SK-N-SH (cell line): ENCODE data around the gene RMDN2. TPM values are rescaled to one million over a fixed set of nuclear protein-coding genes. Genes with fewer than 3 reads are reported as not detected.

ENCODE experiments used
- CTCF ChIA-PET: fragments of 300-600, 350-600 bp; formaldehyde crosslinking; extraction: SDS; loops from one replicate; lab custom pipeline; 2021; lab: Yijun Ruan, JAX
- POLR2A ChIA-PET: fragments of 350-600 bp; sonication (Branson Sonifier 250); formaldehyde crosslinking; extraction: SDS; loops from one replicate; lab custom pipeline; 2020; ENCODE audit warnings: antibody characterized with exemption, inconsistent platforms; lab: Yijun Ruan, JAX
- DNase-seq: peaks from one replicate; pipeline ENCODE4 v3.0.0; 2012
- H2AFZ ChIP-seq: fragments of 200-600 bp; sonication (generic); 2 replicates; pipeline ENCODE4 v1.8.1; 2016; ENCODE audit warnings: antibody characterized with exemption, mild to moderate bottlenecking, low read depth
- H3F3A ChIP-seq: fragments of 200-600 bp; sonication (generic); replicated peaks from 2 replicates; pipeline ENCODE3; 2016; ENCODE audit warnings: antibody characterized with exemption, mild to moderate bottlenecking; ENCODE audit not compliant: insufficient read depth
- H3K27ac ChIP-seq, 2 experiments: fragments of 200-500 bp in 1 of 2; fragments of 200-600 bp in 1 of 2; sonication (Bioruptor generic) in 1 of 2; sonication (generic), shearing (Covaris generic) in 1 of 2; 2 replicates each; pipeline versions ENCODE4 v1.5.1 to v1.6.1; 2014 to 2016; ENCODE audit warnings: low read depth in 2 of 2, inconsistent platforms in 1 of 2, low read length in 1 of 2, mild to moderate bottlenecking in 1 of 2, mixed read lengths in 1 of 2
- H3K27me3 ChIP-seq: fragments of 200-600 bp; sonication (generic), shearing (Covaris generic); 2 replicates; pipeline ENCODE4 v1.6.1; 2016; ENCODE audit warnings: mixed run types; ENCODE audit not compliant: insufficient read depth
- H3K36me3 ChIP-seq, 2 experiments: fragments of 200-500 bp in 1 of 2; fragments of 200-600 bp in 1 of 2; sonication (Bioruptor generic) in 1 of 2; sonication (generic) in 1 of 2; replicated peaks in 1 of 2; 2 replicates each; pipeline versions ENCODE3 to v1.5.1; 2014 to 2016; ENCODE audit warnings: low read length in 1 of 2, mild to moderate bottlenecking in 1 of 2; ENCODE audit not compliant: insufficient read depth in 2 of 2, control insufficient read depth in 1 of 2
- H3K4me1 ChIP-seq, 2 experiments: fragments of 200-500 bp in 1 of 2; fragments of 200-600 bp in 1 of 2; sonication (Bioruptor generic) in 1 of 2; sonication (generic), shearing (Covaris generic) in 1 of 2; 2 replicates each; pipeline versions ENCODE4 v1.5.1 to v1.6.1; 2014 to 2016; ENCODE audit warnings: low read depth in 1 of 2, low read length in 1 of 2, mixed run types in 1 of 2; ENCODE audit not compliant: insufficient read depth in 2 of 2, control insufficient read depth in 1 of 2
- H3K4me2 ChIP-seq: fragments of 200-600 bp; sonication (generic), shearing (Covaris generic); 2 replicates; pipeline ENCODE4 v1.6.1; 2017; ENCODE audit warnings: mixed run types
- H3K4me3 ChIP-seq, 2 experiments: fragments of 200-500 bp in 1 of 2; fragments of 200-600 bp in 1 of 2; sonication (Bioruptor generic) in 1 of 2; sonication (generic), shearing (Covaris generic) in 1 of 2; 2 replicates each; pipeline versions ENCODE4 v1.5.1 to v1.8.1; 2014 to 2016; ENCODE audit warnings: low read depth in 2 of 2, inconsistent platforms in 1 of 2, low read length in 1 of 2, mild to moderate bottlenecking in 1 of 2, mixed read lengths in 1 of 2, moderate library complexity in 1 of 2
- H3K79me2 ChIP-seq: fragments of 200-600 bp; sonication (generic); 2 replicates; pipeline ENCODE4 v1.8.1; 2017; ENCODE audit warnings: mild to moderate bottlenecking; ENCODE audit not compliant: insufficient read depth
- H3K9ac ChIP-seq: fragments of 200-600 bp; sonication (generic); 2 replicates; pipeline ENCODE4 v1.6.1; 2017; ENCODE audit warnings: mixed run types
- H3K9me2 ChIP-seq: fragments of 200-600 bp; sonication (generic); 2 replicates; pipeline ENCODE4 v1.6.1; 2017; ENCODE audit warnings: mixed run types
- H3K9me3 ChIP-seq: fragments of 200-600 bp; sonication (generic); 2 replicates; pipeline ENCODE4 v1.6.1; 2017; ENCODE audit warnings: mixed run types, mild to moderate bottlenecking, moderate library complexity
- H4K20me1 ChIP-seq: fragments of 200-600 bp; sonication (generic); 2 replicates; pipeline ENCODE4 v1.6.1; 2017; ENCODE audit warnings: mild to moderate bottlenecking, mixed run types; ENCODE audit not compliant: insufficient read depth
- CHD2 ChIP-seq: fragments of 150-350 bp; IDR thresholded peaks from 2 replicates; pipeline ENCODE4 v1.6.1; 2018; ENCODE audit warnings: low read length; ENCODE audit not compliant: partially characterized antibody
- GATA2 ChIP-seq: sonication (generic); formaldehyde crosslinking; IDR thresholded peaks from 2 replicates; pipeline ENCODE4 v1.5.0; 2020; ENCODE audit warnings: mild to moderate bottlenecking, missing genetic modification reagents
- MXI1 ChIP-seq: IDR thresholded peaks from 2 replicates; pipeline ENCODE4 v1.6.1; 2012; ENCODE audit warnings: mild to moderate bottlenecking, low read depth, low read length, improper control_type of control experiment
- NFIC ChIP-seq: IDR thresholded peaks from 2 replicates; pipeline ENCODE4 v1.4.0; 2012; ENCODE audit warnings: borderline replicate concordance
- POLR2AphosphoS5 ChIP-seq: IDR thresholded peaks from 2 replicates; pipeline ENCODE4 v1.6.1; 2012; ENCODE audit warnings: low read depth, low read length
- RAD21 ChIP-seq: IDR thresholded peaks from 2 replicates; pipeline ENCODE4 v1.6.1; 2012; ENCODE audit warnings: mild to moderate bottlenecking, low read length
- RXRA ChIP-seq: IDR thresholded peaks from 2 replicates; pipeline ENCODE4 v1.4.0; 2012; ENCODE audit warnings: low read depth, mild to moderate bottlenecking, borderline replicate concordance
- TAF1 ChIP-seq: IDR thresholded peaks from 2 replicates; pipeline ENCODE4 v1.6.1; 2012; ENCODE audit warnings: low read depth, mild to moderate bottlenecking, low read length, moderate library complexity, borderline replicate concordance
- TCF12 ChIP-seq: IDR thresholded peaks from 2 replicates; pipeline ENCODE4 v1.4.0; 2012
- WGBS: methylation state at CpG from one replicate; pipeline ENCODE4 v1.1.6; 2017; ENCODE audit warnings: low lambda C conversion rate; 5-methylcytosine and 5-hydroxymethylcytosine counted together
- polyA plus RNA-seq, 3 experiments: library from polyadenylated mRNA; depleted of rRNA; stranded (reverse); fragments of >200 nt; gene quantifications; 2 replicates each; pipeline ENCODE4 v1.2.3, GENCODE V29; 2012
- TF ChIP-seq, protein P1 (sequence below): fragments of 150-350 bp; IDR thresholded peaks from 2 replicates; pipeline ENCODE4 v1.6.1; 2016; ENCODE audit warnings: mild to moderate bottlenecking, low read depth, low read length
- TF ChIP-seq, protein P2 (sequence below): IDR thresholded peaks from 2 replicates; pipeline ENCODE4 v1.4.0; 2012; ENCODE audit warnings: low read depth, borderline replicate concordance
- TF ChIP-seq, protein P3 (sequence below): IDR thresholded peaks from 2 replicates; pipeline ENCODE4 v1.4.0; 2012; ENCODE audit warnings: low read depth, borderline replicate concordance
- TF ChIP-seq, protein P4 (sequence below): IDR thresholded peaks from 2 replicates; pipeline ENCODE4 v1.6.1; 2012; ENCODE audit warnings: mild to moderate bottlenecking, low read depth, low read length, moderate library complexity
- TF ChIP-seq, protein P5 (sequence below): IDR thresholded peaks from 2 replicates; pipeline ENCODE4 v1.4.0; 2012; ENCODE audit warnings: low read depth

Gene RMDN2
- polyA plus RNA-seq, 1 of the 3 experiments (the other 2 are of a cell fraction): 7.3 TPM

DNA sequence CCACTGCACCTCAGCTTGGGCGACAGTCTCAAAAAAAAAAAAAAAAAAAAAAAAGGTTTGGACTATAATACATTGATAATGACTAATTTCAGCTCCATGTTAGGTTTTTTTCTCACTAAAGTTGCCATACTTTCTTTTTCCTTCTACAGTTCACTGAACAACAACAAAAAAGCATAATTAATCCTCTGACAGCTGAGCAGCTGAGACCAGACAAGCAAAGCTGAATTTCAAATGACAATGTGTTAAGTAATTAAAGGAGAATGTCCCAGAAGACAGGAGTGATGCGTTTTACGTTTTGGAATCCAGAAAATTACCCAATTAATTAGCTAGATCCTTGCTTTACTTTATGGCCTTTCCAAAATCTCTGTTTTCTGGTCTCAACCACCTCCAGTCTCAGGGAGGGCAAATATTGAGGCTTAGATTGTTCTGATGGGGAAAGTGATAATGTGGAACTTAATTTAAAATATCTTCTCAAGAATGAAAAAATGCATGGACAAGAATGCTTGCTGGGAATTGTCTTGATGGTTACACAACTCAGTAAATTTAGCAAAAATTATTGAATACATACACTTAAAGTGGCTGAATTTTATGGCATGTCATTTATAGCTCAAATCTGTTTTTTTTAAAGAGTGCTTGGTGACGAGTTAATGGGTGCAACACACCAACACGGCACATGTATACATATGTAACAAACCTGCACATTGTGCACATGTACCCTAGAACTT, 17.4 kb upstream of the RMDN2 start:
- Histone ChIP-seq H3K27me3 (no peaks in the 10 kb centered on the region), H4K20me1 (no peaks in the 10 kb centered on the region), H3K4me1 (peaks cover 3 to 6% of the 10 kb centered on the region in 2 experiments; a peak in 1 of 4 replicates), H3F3A (peaks cover 7% of the 10 kb centered on the region), H3K27ac (peak overlapping the region in 1 of 2 experiments; percentile 1; a peak in 1 of 4 replicates), H3K36me3 (no peaks in the 10 kb centered on the region), H3K9me3 (no peaks in the 10 kb centered on the region), H3K4me2 (no peak overlapping the region), H3K4me3 (no peak overlapping the region), H2AFZ (no peak overlapping the region), H3K79me2 (no peaks in the 10 kb centered on the region), H3K9ac (no peak overlapping the region), H3K9me2 (no peaks in the 10 kb centered on the region)
- TF ChIP-seq TAF1 (no peak), RAD21 (no peak), RXRA (no peak), MXI1 (no peak), CHD2 (no peak)
- TF ChIP-seq, protein P1, sequence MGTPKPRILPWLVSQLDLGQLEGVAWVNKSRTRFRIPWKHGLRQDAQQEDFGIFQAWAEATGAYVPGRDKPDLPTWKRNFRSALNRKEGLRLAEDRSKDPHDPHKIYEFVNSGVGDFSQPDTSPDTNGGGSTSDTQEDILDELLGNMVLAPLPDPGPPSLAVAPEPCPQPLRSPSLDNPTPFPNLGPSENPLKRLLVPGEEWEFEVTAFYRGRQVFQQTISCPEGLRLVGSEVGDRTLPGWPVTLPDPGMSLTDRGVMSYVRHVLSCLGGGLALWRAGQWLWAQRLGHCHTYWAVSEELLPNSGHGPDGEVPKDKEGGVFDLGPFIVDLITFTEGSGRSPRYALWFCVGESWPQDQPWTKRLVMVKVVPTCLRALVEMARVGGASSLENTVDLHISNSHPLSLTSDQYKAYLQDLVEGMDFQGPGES: no peak
- TF ChIP-seq, protein P2, sequence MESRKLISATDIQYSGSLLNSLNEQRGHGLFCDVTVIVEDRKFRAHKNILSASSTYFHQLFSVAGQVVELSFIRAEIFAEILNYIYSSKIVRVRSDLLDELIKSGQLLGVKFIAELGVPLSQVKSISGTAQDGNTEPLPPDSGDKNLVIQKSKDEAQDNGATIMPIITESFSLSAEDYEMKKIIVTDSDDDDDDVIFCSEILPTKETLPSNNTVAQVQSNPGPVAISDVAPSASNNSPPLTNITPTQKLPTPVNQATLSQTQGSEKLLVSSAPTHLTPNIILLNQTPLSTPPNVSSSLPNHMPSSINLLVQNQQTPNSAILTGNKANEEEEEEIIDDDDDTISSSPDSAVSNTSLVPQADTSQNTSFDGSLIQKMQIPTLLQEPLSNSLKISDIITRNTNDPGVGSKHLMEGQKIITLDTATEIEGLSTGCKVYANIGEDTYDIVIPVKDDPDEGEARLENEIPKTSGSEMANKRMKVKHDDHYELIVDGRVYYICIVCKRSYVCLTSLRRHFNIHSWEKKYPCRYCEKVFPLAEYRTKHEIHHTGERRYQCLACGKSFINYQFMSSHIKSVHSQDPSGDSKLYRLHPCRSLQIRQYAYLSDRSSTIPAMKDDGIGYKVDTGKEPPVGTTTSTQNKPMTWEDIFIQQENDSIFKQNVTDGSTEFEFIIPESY: no peak
- DNase-seq: no peak
- POLR2A ChIA-PET: no interaction called here
- CTCF ChIA-PET: interaction anchor here (1.1 to 2.5 kb wide), 3 partner anchors 16 to 512 kb away, joined by 3 to 8 read pairs (median 5); partner anchors contain the start of gene RMDN2
- 63% methylated on average over 5 of the region's 5 CpGs for WGBS

DNA sequence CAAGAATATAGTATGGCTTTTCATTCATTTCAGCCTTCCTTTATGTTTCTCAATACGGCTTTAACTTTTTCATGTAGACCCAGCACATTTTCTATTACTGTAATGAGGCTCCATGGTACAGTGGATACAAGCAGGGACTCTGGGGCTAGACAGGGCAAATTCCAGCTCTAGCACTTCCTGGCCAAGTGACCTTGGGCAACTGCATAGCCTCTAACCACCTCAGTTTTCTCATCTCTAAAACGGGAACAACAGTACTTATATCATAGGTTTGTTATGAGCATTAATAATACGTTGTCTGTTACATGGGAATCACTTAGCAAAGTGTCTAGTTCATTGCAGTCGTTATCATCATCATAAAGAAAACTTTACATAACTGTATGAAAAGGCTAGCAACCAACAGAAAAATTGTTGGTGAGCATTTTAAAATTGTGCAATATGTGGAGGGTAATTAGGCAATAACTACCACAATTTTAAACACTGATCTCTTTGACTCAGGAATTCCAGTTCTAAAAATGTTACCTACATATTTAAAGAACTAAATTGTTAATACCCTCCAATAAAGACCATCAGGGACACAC, 13.7 kb upstream of the RMDN2 start:
- no peak overlapping the region for H3K4me2 ChIP-seq
- ChIA-PET CTCF (interaction anchor here (0.6 to 0.9 kb wide), 3 partner anchors 34 to 515 kb away, joined by 3 read pairs; no protein-coding TSS in a partner anchor), POLR2A (no interaction called here)
- no peak overlapping the region for H3K9ac ChIP-seq
- H3F3A ChIP-seq: peaks cover 14% of the 10 kb centered on the region
- peaks cover 6% of the 10 kb centered on the region in 2 experiments; a peak in 2 of 4 replicates for H3K4me1 ChIP-seq
- no peaks in the 10 kb centered on the region for H3K79me2 ChIP-seq
- H3K27me3 ChIP-seq: no peaks in the 10 kb centered on the region
- no peaks in the 10 kb centered on the region for H4K20me1 ChIP-seq
- no peak overlapping the region for H2AFZ ChIP-seq
- peak overlapping the region; percentile 50 to 65; a peak in 3 of 4 replicates for H3K27ac ChIP-seq
- WGBS: 79% methylated on average over 4 of the region's 4 CpGs
- H3K36me3 ChIP-seq: no peaks in the 10 kb centered on the region
- H3K9me3 ChIP-seq: no peaks in the 10 kb centered on the region
- no peak for DNase-seq
- no peak overlapping the region for H3K4me3 ChIP-seq
- no peaks in the 10 kb centered on the region for H3K9me2 ChIP-seq
- no peak for TF ChIP-seq GATA2 (CRISPR knock-in tag)
- TF ChIP-seq POLR2AphosphoS5: no peak
- TF ChIP-seq, protein P3, sequence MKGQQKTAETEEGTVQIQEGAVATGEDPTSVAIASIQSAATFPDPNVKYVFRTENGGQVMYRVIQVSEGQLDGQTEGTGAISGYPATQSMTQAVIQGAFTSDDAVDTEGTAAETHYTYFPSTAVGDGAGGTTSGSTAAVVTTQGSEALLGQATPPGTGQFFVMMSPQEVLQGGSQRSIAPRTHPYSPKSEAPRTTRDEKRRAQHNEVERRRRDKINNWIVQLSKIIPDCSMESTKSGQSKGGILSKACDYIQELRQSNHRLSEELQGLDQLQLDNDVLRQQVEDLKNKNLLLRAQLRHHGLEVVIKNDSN: no peak
- TF ChIP-seq, protein P1: no peak
- no peak for TF ChIP-seq NFIC
- no peak for TF ChIP-seq RXRA
- TF ChIP-seq, protein P4, sequence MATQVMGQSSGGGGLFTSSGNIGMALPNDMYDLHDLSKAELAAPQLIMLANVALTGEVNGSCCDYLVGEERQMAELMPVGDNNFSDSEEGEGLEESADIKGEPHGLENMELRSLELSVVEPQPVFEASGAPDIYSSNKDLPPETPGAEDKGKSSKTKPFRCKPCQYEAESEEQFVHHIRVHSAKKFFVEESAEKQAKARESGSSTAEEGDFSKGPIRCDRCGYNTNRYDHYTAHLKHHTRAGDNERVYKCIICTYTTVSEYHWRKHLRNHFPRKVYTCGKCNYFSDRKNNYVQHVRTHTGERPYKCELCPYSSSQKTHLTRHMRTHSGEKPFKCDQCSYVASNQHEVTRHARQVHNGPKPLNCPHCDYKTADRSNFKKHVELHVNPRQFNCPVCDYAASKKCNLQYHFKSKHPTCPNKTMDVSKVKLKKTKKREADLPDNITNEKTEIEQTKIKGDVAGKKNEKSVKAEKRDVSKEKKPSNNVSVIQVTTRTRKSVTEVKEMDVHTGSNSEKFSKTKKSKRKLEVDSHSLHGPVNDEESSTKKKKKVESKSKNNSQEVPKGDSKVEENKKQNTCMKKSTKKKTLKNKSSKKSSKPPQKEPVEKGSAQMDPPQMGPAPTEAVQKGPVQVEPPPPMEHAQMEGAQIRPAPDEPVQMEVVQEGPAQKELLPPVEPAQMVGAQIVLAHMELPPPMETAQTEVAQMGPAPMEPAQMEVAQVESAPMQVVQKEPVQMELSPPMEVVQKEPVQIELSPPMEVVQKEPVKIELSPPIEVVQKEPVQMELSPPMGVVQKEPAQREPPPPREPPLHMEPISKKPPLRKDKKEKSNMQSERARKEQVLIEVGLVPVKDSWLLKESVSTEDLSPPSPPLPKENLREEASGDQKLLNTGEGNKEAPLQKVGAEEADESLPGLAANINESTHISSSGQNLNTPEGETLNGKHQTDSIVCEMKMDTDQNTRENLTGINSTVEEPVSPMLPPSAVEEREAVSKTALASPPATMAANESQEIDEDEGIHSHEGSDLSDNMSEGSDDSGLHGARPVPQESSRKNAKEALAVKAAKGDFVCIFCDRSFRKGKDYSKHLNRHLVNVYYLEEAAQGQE: no peak
- no peak for TF ChIP-seq TAF1
- no peak for TF ChIP-seq TCF12
- TF ChIP-seq, protein P5, sequence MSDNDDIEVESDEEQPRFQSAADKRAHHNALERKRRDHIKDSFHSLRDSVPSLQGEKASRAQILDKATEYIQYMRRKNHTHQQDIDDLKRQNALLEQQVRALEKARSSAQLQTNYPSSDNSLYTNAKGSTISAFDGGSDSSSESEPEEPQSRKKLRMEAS: no peak
